HEK293 (cell line): Measurements from ENCODE around the gene NHS.

Experiments used
- BCL11A ChIP-seq: fragments of 450-650 bp; formaldehyde crosslinking; IDR thresholded peaks from 2 replicates; pipeline ENCODE4 v1.5.1; 2016; ENCODE audit warnings: low read depth, missing biosample characterization, missing genetic modification characterization
- ZFP37 ChIP-seq: fragments of 450-650 bp; formaldehyde crosslinking; IDR thresholded peaks from 2 replicates; pipeline ENCODE4 v1.5.1; 2016; ENCODE audit warnings: missing biosample characterization, missing genetic modification characterization
- ZNF174 ChIP-seq: fragments of 450-650 bp; formaldehyde crosslinking; IDR thresholded peaks from 2 replicates; pipeline ENCODE4 v1.5.0; 2017; ENCODE audit warnings: missing biosample characterization, mild to moderate bottlenecking, missing genetic modification characterization
- ZNF311 ChIP-seq: fragments of 450-650 bp; formaldehyde crosslinking; IDR thresholded peaks from 2 replicates; pipeline ENCODE4 v1.5.1; 2017; ENCODE audit warnings: missing biosample characterization, missing genetic modification characterization, borderline replicate concordance
- ZNF335 ChIP-seq: fragments of 450-650 bp; formaldehyde crosslinking; conservative IDR thresholded peaks from 2 replicates; pipeline ENCODE4 v1.5.1; 2016; ENCODE audit warnings: missing biosample characterization, missing genetic modification characterization
- ZNF747 ChIP-seq: fragments of 450-650 bp; formaldehyde crosslinking; IDR thresholded peaks from 2 replicates; pipeline ENCODE4 v1.5.1; 2016; ENCODE audit warnings: missing biosample characterization, missing genetic modification characterization
- TF ChIP-seq, protein P1 (sequence below): fragments of 450-650 bp; formaldehyde crosslinking; IDR thresholded peaks from 2 replicates; pipeline ENCODE4 v1.5.1; 2016; ENCODE audit warnings: missing biosample characterization, missing genetic modification characterization

DNA sequence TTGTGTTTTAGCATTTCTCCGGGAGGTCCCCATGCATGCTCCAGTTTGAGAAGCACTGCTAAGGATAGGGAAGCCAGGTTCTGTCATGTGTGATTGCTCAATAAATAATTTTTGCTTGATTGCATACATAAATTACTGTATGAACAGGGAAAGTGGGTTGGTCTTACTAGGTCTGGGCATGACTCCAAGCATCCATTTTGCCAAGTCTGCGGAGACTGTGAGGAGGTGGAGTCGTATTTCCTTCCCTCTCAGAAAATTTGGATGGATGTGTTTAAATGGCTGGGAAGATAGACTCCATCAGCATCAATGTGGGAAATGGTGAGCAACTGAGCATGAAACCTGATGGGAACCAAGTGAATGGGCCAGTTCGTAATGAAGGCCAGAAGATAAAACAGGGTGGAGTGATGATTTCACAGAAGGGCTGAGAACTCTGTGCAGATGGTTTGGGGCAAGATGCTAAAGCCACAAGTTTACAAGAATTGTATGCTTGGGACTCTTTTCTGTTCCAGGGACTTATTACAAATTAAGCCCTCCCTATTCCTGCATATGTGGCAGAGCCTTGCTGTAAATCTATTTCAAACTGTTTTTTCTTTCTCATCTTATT, 84.1 kb downstream of the NHS start:
- TF ChIP-seq, protein P1, sequence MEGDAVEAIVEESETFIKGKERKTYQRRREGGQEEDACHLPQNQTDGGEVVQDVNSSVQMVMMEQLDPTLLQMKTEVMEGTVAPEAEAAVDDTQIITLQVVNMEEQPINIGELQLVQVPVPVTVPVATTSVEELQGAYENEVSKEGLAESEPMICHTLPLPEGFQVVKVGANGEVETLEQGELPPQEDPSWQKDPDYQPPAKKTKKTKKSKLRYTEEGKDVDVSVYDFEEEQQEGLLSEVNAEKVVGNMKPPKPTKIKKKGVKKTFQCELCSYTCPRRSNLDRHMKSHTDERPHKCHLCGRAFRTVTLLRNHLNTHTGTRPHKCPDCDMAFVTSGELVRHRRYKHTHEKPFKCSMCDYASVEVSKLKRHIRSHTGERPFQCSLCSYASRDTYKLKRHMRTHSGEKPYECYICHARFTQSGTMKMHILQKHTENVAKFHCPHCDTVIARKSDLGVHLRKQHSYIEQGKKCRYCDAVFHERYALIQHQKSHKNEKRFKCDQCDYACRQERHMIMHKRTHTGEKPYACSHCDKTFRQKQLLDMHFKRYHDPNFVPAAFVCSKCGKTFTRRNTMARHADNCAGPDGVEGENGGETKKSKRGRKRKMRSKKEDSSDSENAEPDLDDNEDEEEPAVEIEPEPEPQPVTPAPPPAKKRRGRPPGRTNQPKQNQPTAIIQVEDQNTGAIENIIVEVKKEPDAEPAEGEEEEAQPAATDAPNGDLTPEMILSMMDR: no peak
- TF ChIP-seq ZNF335 (tag by site-specific recombination) (no peak), ZNF747 (no peak), BCL11A (tag by site-specific recombination) (no peak), ZNF174 (tag by site-specific recombination) (no peak), ZNF311 (no peak), ZFP37 (tag by site-specific recombination) (no peak)
